ENCODE measurements around the gene HOXB1.
"Not testable (repeated sequence)": the region's sequence is repeated elsewhere in the genome, so short reads cannot be mapped to it uniquely, and the experiment has no call there.

DNA sequence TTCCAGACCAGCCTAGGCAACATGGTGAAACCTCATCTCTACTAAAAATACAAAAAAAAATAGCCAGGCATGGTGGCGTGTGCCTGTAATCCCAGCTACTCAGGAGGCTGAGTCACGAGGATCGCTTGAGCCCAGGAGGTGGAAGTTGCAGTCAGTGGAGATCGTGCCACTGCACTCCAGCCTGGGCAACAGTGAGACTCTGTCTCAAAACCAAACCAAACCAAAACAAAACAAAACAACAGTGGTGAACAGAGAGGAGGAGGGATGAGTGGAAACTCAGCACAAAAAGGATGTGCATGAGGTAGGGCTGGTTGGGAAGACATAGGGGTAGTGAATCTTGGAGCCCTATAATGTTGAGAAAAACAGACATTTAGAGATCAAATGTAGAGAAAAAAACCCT lies 48.5 kb downstream of the HOXB1 start:
- TF ChIP-seq, protein P1, sequence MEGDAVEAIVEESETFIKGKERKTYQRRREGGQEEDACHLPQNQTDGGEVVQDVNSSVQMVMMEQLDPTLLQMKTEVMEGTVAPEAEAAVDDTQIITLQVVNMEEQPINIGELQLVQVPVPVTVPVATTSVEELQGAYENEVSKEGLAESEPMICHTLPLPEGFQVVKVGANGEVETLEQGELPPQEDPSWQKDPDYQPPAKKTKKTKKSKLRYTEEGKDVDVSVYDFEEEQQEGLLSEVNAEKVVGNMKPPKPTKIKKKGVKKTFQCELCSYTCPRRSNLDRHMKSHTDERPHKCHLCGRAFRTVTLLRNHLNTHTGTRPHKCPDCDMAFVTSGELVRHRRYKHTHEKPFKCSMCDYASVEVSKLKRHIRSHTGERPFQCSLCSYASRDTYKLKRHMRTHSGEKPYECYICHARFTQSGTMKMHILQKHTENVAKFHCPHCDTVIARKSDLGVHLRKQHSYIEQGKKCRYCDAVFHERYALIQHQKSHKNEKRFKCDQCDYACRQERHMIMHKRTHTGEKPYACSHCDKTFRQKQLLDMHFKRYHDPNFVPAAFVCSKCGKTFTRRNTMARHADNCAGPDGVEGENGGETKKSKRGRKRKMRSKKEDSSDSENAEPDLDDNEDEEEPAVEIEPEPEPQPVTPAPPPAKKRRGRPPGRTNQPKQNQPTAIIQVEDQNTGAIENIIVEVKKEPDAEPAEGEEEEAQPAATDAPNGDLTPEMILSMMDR (IDR thresholded peaks at IDR 0.05) = not testable (repeated sequence)
- not testable (repeated sequence) for TF ChIP-seq POLR2AphosphoS5 (IDR thresholded peaks at IDR 0.05; ENCODE audit: low read depth, low read length); SIN3A (IDR thresholded peaks at IDR 0.05; ENCODE audit: borderline replicate concordance, insufficient read depth, low read depth, low read length)
- TF ChIP-seq, protein P2, sequence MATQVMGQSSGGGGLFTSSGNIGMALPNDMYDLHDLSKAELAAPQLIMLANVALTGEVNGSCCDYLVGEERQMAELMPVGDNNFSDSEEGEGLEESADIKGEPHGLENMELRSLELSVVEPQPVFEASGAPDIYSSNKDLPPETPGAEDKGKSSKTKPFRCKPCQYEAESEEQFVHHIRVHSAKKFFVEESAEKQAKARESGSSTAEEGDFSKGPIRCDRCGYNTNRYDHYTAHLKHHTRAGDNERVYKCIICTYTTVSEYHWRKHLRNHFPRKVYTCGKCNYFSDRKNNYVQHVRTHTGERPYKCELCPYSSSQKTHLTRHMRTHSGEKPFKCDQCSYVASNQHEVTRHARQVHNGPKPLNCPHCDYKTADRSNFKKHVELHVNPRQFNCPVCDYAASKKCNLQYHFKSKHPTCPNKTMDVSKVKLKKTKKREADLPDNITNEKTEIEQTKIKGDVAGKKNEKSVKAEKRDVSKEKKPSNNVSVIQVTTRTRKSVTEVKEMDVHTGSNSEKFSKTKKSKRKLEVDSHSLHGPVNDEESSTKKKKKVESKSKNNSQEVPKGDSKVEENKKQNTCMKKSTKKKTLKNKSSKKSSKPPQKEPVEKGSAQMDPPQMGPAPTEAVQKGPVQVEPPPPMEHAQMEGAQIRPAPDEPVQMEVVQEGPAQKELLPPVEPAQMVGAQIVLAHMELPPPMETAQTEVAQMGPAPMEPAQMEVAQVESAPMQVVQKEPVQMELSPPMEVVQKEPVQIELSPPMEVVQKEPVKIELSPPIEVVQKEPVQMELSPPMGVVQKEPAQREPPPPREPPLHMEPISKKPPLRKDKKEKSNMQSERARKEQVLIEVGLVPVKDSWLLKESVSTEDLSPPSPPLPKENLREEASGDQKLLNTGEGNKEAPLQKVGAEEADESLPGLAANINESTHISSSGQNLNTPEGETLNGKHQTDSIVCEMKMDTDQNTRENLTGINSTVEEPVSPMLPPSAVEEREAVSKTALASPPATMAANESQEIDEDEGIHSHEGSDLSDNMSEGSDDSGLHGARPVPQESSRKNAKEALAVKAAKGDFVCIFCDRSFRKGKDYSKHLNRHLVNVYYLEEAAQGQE (IDR thresholded peaks at IDR 0.05; ENCODE audit: insufficient read depth in 1 of 2, low read depth in 2 of 2, low read length in 1 of 2) = not testable (repeated sequence)
